GM12873 (cell line): ENCODE data around the gene POU5F1.

Experiments used
- CTCF ChIP-seq: IDR thresholded peaks from 2 replicates; pipeline ENCODE4 v1.5.1; 2012; ENCODE audit warnings: low read depth, mild to moderate bottlenecking, moderate library complexity, low read length, control low read depth; ENCODE audit not compliant: insufficient read depth; ENCODE audit errors: missing control alignments

The POU5F1 gene

GRCh38 chr6:31170600-31170881 is at the start of gene POU5F1:
POU5F1 (minus strand) TSS chr6:31170682; CDS start chr6:31170620, 62 bp downstream.
- no peak for TF ChIP-seq CTCF

GRCh38 chr6:31216208-31216898 is 45.9 kb upstream of the POU5F1 start:
- TF ChIP-seq CTCF: no peak

GRCh38 chr6:31214516-31214915 is 44.0 kb upstream of the POU5F1 start:
- no peak for TF ChIP-seq CTCF

- TF ChIP-seq CTCF: no peak
Observed at GRCh38 chr6:31210741-31211532, 40.5 kb upstream of the POU5F1 start.

DNA sequence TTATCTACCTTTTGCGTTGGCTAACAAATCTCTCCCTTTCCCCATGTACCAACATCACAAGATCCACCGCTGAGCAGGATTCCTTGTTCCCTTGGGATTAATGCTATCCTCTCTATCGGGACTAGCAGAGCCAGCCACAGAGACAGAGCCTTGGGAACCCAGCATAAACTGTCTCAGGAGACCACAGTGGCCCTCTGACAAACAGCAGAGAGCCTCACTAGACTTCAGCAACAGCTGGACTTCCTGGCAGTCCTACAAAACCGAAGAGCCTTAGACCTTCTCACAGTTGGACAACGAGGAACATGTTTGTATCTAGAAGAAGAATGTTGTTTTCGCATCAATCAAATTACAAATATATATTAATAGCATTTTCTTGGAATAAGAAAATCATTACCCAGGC is 39.6 kb upstream of the POU5F1 start:
- no peak for TF ChIP-seq CTCF

- TF ChIP-seq CTCF: no peak
Observed at GRCh38 chr6:31209137-31209536, 38.7 kb upstream of the POU5F1 start.

GRCh38 chr6:31208506-31208905 is 38.0 kb upstream of the POU5F1 start:
- no peak for TF ChIP-seq CTCF
